ENCODE data around the gene PTPN18. TPM values are rescaled to one million over a fixed set of nuclear protein-coding genes. Genes with fewer than 3 reads are reported as not detected.

Gene PTPN18
- total RNA-seq, 4 donors from 2014 or later = 34.6 to 53.8 (median 39.1) TPM

DNA sequence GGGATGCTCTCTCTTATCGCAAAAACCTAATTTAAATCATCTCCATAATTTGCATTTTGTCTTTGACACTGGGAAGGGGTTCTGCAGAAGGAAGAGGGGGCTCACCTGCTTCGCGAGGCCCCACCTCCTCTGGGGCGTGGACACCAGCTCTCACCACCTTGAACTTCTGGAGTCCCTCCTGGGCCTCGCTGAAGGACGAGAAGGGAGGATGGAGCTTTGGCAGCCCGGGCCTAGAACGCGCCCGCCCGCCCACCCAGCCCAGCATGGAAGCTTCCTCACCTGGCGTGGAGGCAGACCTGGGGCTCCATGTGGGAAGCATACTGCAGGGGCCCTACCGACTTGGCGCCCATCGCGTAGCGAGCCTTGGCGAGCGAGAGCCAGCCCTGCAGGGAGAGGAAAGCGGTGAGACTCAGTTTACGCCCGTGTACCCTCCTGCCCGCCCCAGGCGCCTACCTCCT is 14.3 kb upstream of the PTPN18 start:
- no peak for TF ChIP-seq POLR2A (IDR thresholded peaks at IDR 0.05)
- TF ChIP-seq POLR2AphosphoS5 (IDR thresholded peaks at IDR 0.05) = no peak
- TF ChIP-seq, protein P1, sequence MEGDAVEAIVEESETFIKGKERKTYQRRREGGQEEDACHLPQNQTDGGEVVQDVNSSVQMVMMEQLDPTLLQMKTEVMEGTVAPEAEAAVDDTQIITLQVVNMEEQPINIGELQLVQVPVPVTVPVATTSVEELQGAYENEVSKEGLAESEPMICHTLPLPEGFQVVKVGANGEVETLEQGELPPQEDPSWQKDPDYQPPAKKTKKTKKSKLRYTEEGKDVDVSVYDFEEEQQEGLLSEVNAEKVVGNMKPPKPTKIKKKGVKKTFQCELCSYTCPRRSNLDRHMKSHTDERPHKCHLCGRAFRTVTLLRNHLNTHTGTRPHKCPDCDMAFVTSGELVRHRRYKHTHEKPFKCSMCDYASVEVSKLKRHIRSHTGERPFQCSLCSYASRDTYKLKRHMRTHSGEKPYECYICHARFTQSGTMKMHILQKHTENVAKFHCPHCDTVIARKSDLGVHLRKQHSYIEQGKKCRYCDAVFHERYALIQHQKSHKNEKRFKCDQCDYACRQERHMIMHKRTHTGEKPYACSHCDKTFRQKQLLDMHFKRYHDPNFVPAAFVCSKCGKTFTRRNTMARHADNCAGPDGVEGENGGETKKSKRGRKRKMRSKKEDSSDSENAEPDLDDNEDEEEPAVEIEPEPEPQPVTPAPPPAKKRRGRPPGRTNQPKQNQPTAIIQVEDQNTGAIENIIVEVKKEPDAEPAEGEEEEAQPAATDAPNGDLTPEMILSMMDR (IDR thresholded peaks at IDR 0.05) = no peak
- no peak for TF ChIP-seq EP300 (IDR thresholded peaks at IDR 0.05)
- H3K27me3 ChIP-seq = no peaks in the 10 kb centered on the region
- ATAC-seq = no peak
- peaks cover 0 to 40% (median 16%) of the 10 kb centered on the region in 3 donors for H3K4me1 ChIP-seq
- WGBS, 2 donors (ENCODE audit: low coverage in 1 of 2) = 16 to 19% methylated on average over 3 to 6 of the region's 24 CpGs
- H3K4me3 ChIP-seq = peak overlapping the region; percentile 62 to 70
- no peaks in the 10 kb centered on the region for H3K9me3 ChIP-seq
- peaks cover 0 to 61% of the 10 kb centered on the region in 2 donors for H3K36me3 ChIP-seq
- H3K27ac ChIP-seq = peak overlapping the region; percentile 84 to 96 (median 94)

DNA sequence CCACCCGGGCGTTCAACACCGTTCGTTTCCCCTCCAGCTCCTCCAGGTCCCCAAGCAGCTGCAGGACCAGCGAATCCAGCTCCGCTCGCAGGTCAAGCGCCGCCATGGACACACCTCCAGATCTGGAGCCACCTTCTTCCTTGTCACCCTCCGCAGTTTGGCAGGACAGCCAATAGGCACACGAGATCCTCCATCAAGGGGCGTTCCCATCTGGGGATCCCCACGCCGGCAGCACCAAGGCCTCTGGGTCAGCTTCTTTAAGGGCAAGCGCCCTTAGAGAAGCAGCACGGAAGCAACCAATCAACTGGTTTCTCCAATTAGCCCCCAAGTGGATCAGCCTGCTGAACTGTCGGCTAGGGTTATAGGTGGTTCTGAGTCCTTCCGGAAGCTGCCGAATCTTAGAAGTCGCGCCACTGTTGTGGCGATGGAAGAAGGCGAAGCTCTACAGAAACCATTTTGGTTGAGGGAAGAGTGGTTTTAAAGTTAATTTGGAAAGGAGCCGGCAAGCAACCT is 13.8 kb upstream of the PTPN18 start:
- no peaks in the 10 kb centered on the region for H3K9me3 ChIP-seq
- H3K4me3 ChIP-seq = peak overlapping the region; percentile 62 to 70
- peaks cover 0 to 65% of the 10 kb centered on the region in 2 donors for H3K36me3 ChIP-seq
- no peak for TF ChIP-seq EP300 (IDR thresholded peaks at IDR 0.05)
- TF ChIP-seq, protein P1 (IDR thresholded peaks at IDR 0.05) = no peak
- TF ChIP-seq POLR2AphosphoS5 (IDR thresholded peaks at IDR 0.05) = peak; percentile 32
- peak in 1 of 2 donors; percentile 24 for TF ChIP-seq POLR2A (IDR thresholded peaks at IDR 0.05)
- peak overlapping the region; percentile 84 to 96 (median 94) for H3K27ac ChIP-seq
- H3K4me1 ChIP-seq = peaks cover 0 to 39% (median 16%) of the 10 kb centered on the region in 3 donors
- peak; percentile 89 for ATAC-seq
- H3K27me3 ChIP-seq = no peaks in the 10 kb centered on the region
- WGBS, 2 donors (ENCODE audit: low coverage in 1 of 2) = 0% methylated on average over 5 to 7 of the region's 24 CpGs

DNA sequence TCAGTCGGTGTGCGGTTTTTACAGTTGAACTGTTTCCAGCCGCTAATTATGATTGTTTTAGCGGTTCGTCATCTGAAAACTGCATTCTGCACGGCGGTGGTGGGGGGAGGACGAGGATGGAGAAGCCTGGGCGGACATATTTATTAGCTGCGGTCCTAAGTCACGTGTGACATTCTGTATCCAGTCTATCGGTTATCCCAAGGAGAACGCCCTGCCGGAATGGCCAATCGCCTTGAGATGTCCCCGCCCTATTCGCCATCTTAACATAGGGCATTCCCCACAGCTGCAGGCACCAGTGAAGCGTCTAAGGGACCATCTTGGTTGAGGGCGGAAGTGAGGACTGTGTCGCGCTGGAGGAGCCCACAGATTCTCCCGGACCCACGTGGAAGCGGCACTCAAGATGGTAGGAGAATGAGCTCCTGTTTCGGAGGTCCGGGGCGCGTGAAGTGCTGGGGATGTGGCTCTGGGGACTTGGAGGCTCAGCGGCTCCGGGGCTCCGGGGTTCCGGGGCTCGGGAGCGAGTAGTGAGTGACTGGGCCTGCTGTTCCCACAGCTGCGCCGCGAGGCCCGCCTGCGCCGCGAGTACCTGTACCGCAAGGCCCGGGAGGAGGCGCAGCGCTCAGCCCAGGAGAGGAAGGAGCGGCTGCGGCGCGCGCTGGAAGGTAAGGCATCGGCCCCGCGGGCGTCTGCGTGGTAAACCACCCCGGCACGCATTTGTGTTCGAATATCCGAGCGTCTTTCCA is 13.2 kb upstream of the PTPN18 start, which contains the start of gene IMP4:
Gene IMP4, plus strand, starts transcription at position 365 of the 743 bp plus-strand sequence. Its CDS starts 36 bp downstream, at position 401.
- H3K4me1 ChIP-seq = peaks cover 0 to 33% (median 16%) of the 10 kb centered on the region in 3 donors
- peak; percentile 97 for ATAC-seq
- no peaks in the 10 kb centered on the region for H3K9me3 ChIP-seq
- peak within 1 kb of the TSS; percentile 62 to 70 for H3K4me3 ChIP-seq
- H3K27me3 ChIP-seq = no peaks in the 10 kb centered on the region
- peak within 1 kb of the TSS; percentile 84 to 96 (median 94) for H3K27ac ChIP-seq
- TF ChIP-seq POLR2A (IDR thresholded peaks at IDR 0.05) = peak in 1 of 2 donors; percentile 32
- peak; percentile 72 for TF ChIP-seq POLR2AphosphoS5 (IDR thresholded peaks at IDR 0.05)
- TF ChIP-seq EP300 (IDR thresholded peaks at IDR 0.05) = no peak
- TF ChIP-seq, protein P1 (IDR thresholded peaks at IDR 0.05) = peak in 3 of 4 experiments; percentile 35 to 57 (median 42)
- peaks cover 0 to 65% of the 10 kb centered on the region in 2 donors for H3K36me3 ChIP-seq
- WGBS, 2 donors (ENCODE audit: low coverage in 1 of 2) = 0% methylated on average over 6 to 7 of the region's 60 CpGs

DNA sequence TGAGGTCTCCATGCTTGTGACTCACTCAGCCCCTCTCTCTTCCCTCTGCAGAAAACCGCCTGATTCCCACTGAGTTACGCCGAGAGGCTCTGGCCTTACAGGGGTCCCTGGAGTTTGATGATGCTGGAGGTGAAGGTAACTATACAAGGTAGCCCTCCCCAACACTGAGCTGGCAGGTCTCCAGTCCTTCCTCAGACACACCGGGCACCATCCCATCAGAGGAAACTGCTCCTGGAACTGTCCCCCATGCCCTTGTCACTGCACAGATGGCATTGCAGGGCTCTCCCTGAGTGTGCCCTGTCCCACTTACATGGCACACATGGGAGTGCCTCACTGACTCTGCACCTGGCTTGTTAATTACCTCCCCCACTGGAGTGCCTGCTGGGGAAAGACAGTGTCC is 11.3 kb upstream of the PTPN18 start:
- no peak for ATAC-seq
- no peaks in the 10 kb centered on the region for H3K9me3 ChIP-seq
- H3K27me3 ChIP-seq = no peaks in the 10 kb centered on the region
- no peak overlapping the region for H3K27ac ChIP-seq
- H3K4me3 ChIP-seq = no peak overlapping the region
- WGBS, 2 donors (ENCODE audit: low coverage in 1 of 2) = no CpG with 5 or more reads among the region's 4 CpGs
- peaks cover 0 to 33% (median 16%) of the 10 kb centered on the region in 3 donors for H3K4me1 ChIP-seq
- TF ChIP-seq, protein P1 (IDR thresholded peaks at IDR 0.05) = no peak
- TF ChIP-seq EP300 (IDR thresholded peaks at IDR 0.05) (no peak), POLR2AphosphoS5 (IDR thresholded peaks at IDR 0.05) (no peak), POLR2A (IDR thresholded peaks at IDR 0.05) (no peak)
- H3K36me3 ChIP-seq = peaks cover 0 to 63% of the 10 kb centered on the region in 2 donors
